ENCODE data around the gene ZC3H12A. TPM values are rescaled to one million over a fixed set of nuclear protein-coding genes. Genes with fewer than 3 reads are reported as not detected.

ZC3H12A gene
- total and polyA plus RNA-seq, 10 of the 15 experiments (the other 5 are each of a cell fraction or from before 2014, with no cell fraction given) = 0.35 to 30.2 (median 13.8) TPM

DNA sequence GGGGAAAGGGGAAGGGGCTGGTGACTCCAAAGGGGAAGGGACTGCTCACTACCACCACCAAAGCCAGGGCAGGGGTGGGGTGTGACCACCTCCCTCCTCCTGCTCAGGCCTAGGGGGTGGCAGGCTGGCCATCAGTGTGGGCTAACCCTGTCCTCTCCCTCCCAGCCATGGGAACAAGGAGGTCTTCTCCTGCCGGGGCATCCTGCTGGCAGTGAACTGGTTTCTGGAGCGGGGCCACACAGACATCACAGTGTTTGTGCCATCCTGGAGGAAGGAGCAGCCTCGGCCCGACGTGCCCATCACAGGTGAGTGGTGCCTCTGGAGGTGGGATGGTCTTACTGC, 5.7 kb downstream of the ZC3H12A start:
- Histone ChIP-seq H3K36me3 (ENCODE audit: control insufficient read depth in 2 of 2, insufficient read depth in 2 of 2, low read length in 1 of 2) (peaks cover 41 to 43% of the 10 kb centered on the region in 2 experiments), H3K4me3 (peak overlapping the region; percentile 99), H3K9ac (ENCODE audit: control insufficient read depth, insufficient read depth, low read length) (peak overlapping the region; percentile 94), H3K4me1 (ENCODE audit: control insufficient read depth, insufficient read depth, low read length) (peaks cover 22% of the 10 kb centered on the region), H4K20me1 (ENCODE audit: control insufficient read depth, insufficient read depth) (peaks cover 3% of the 10 kb centered on the region; the same call in 1 of the 2 replicates), H3K9me3 (replicated peaks; ENCODE audit: control insufficient read depth, insufficient read depth, low read length) (no peaks in the 10 kb centered on the region), H2AFZ (ENCODE audit: control insufficient read depth, low read depth, low read length) (no peak overlapping the region), H3K27me3 (replicated peaks in 1 of 2; ENCODE audit: control insufficient read depth in 2 of 2, insufficient read depth in 2 of 2, low read length in 1 of 2) (no peaks in the 10 kb centered on the region), H3K27ac (ENCODE audit: control insufficient read depth, insufficient read depth) (peak overlapping the region; percentile 99), H3K4me2 (ENCODE audit: control insufficient read depth, insufficient read depth) (peak overlapping the region; percentile 73), H3K79me2 (ENCODE audit: control insufficient read depth, insufficient read depth, low read length) (peaks cover 69% of the 10 kb centered on the region)
- ChIA-PET CTCF (interaction anchor here (3.0 to 7.8 kb wide), 3 partner anchors 9 to 25 kb away, joined by 14 to 127 read pairs (median 45); no protein-coding TSS in a partner anchor), SMC1A (ENCODE audit: uncharacterized antibody, unreplicated experiment) (no interaction called here), POLR2A (interaction anchor here (1.2 to 3.5 kb wide), 2 partner anchors 14 to 34 kb away, joined by 3 to 28 read pairs; partner anchors contain the start of gene MEAF6), RAD21 (ENCODE audit: unreplicated experiment) (interaction anchor here (1.9 to 2.1 kb wide), 2 partner anchors 21 to 35 kb away, joined by 6 to 12 read pairs; partner anchors contain the start of gene MEAF6)
- ATAC-seq (no peak), DNase-seq (ENCODE audit: low read depth, low spot score) (no peak), FAIRE-seq (no peak)
- 71% methylated on average over 5 of the region's 5 CpGs for WGBS (ENCODE audit: insufficient coverage, insufficient replicate concordance, low lambda C conversion rate, missing lambda C conversion rate)
- BruUV-seq (replicated peaks) = no TSS peak
- in situ Hi-C loops (cut with MboI) (no loop called here), intact Hi-C loops (cut with micrococcal nuclease; ENCODE audit: unreplicated experiment) (no loop called here)
- TF ChIP-seq CEBPB (IDR thresholded peaks at IDR 0.05; ENCODE audit: borderline replicate concordance in 1 of 2, low read depth in 2 of 2, low read length in 2 of 2) = 0 out of 4 replicates have a peak, but pooled peaks of 1 of the 2 experiments have one; percentile 3
- TF ChIP-seq, protein P1, sequence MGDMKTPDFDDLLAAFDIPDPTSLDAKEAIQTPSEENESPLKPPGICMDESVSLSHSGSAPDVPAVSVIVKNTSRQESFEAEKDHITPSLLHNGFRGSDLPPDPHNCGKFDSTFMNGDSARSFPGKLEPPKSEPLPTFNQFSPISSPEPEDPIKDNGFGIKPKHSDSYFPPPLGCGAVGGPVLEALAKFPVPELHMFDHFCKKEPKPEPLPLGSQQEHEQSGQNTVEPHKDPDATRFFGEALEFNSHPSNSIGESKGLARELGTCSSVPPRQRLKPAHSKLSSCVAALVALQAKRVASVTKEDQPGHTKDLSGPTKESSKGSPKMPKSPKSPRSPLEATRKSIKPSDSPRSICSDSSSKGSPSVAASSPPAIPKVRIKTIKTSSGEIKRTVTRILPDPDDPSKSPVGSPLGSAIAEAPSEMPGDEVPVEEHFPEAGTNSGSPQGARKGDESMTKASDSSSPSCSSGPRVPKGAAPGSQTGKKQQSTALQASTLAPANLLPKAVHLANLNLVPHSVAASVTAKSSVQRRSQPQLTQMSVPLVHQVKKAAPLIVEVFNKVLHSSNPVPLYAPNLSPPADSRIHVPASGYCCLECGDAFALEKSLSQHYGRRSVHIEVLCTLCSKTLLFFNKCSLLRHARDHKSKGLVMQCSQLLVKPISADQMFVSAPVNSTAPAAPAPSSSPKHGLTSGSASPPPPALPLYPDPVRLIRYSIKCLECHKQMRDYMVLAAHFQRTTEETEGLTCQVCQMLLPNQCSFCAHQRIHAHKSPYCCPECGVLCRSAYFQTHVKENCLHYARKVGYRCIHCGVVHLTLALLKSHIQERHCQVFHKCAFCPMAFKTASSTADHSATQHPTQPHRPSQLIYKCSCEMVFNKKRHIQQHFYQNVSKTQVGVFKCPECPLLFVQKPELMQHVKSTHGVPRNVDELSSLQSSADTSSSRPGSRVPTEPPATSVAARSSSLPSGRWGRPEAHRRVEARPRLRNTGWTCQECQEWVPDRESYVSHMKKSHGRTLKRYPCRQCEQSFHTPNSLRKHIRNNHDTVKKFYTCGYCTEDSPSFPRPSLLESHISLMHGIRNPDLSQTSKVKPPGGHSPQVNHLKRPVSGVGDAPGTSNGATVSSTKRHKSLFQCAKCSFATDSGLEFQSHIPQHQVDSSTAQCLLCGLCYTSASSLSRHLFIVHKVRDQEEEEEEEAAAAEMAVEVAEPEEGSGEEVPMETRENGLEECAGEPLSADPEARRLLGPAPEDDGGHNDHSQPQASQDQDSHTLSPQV (IDR thresholded peaks at IDR 0.05) = no peak

All from GM12878 (cell line).